NCI-H1417 treated with DMSO at 0.1 percent for 48 hours (cell line): ENCODE results near the gene EPGN.
"Not testable (repeated sequence)": the region's sequence is repeated elsewhere in the genome, so short reads cannot be mapped to it uniquely, and the experiment has no call there.

ENCODE experiments used
- DNase-seq: peaks from one replicate; lab custom pipeline; 2025; lab: John Stamatoyannopoulos, UW

Gene EPGN

GRCh38 chr4:74340421-74340820, 32.2 kb downstream of the EPGN start:
- DNase-seq = not testable (repeated sequence)

- no peak for DNase-seq
These were observed 35.8 kb downstream of the EPGN start for GRCh38 chr4:74344031-74344430.

- no peak for DNase-seq
These were observed 45.6 kb downstream of the EPGN start for GRCh38 chr4:74353858-74354257.

GRCh38 chr4:74357965-74358364, 49.7 kb downstream of the EPGN start:
- DNase-seq = no peak

GRCh38 chr4:74361671-74362070, 53.4 kb downstream of the EPGN start:
- DNase-seq = no peak

- no peak for DNase-seq
These were observed 54.1 kb downstream of the EPGN start for GRCh38 chr4:74362347-74362746.

- no peak for DNase-seq
These were observed 56.0 kb downstream of the EPGN start for GRCh38 chr4:74364256-74364651.

- no peak for DNase-seq
These were observed 56.6 kb downstream of the EPGN start, which contains the start of gene EREG for GRCh38 chr4:74364652-74365491. TSS of gene EREG (plus strand) at chr4:74365145. CDS start at chr4:74365309, 164 bp downstream.

GRCh38 chr4:74365761-74366160, 57.5 kb downstream of the EPGN start:
- peak; percentile 42 for DNase-seq
